IMR-90 (cell line): ENCODE data around the gene TAF1. TPM values are rescaled to one million over a fixed set of nuclear protein-coding genes. Genes with fewer than 3 reads are reported as not detected.

Source experiments
- ATAC-seq: fragments of 200-7000 bp; cut with Tn5 transposase; 2 replicates; pipeline ENCODE4 v1.9.1; 2020; ENCODE audit warnings: low read depth, mild to moderate bottlenecking, moderate library complexity
- BruUV-seq: library from RNA; stranded (reverse); fragments of 400-500 nt; replicated peaks from 2 replicates; lab custom pipeline; 2021; lab: Mats Ljungman, UMichigan
- CTCF ChIA-PET: fragments of 300-600 bp; formaldehyde crosslinking; extraction: SDS; loops from one replicate; lab custom pipeline; 2021; ENCODE audit warnings: antibody characterized with exemption; lab: Yijun Ruan, JAX
- POLR2A ChIA-PET: fragments of 300-600 bp; sonication (Branson Sonifier 250); formaldehyde crosslinking; loops from one replicate; lab custom pipeline; 2022; ENCODE audit warnings: antibody characterized with exemption; ENCODE audit not compliant: unreplicated experiment; lab: Charles Lee
- DNase-seq: peaks from one replicate; pipeline ENCODE4 v3.0.0; 2013
- H2AFZ ChIP-seq: replicated peaks from 2 replicates; pipeline ENCODE3; 2013; ENCODE audit warnings: low read length, mild to moderate bottlenecking; ENCODE audit not compliant: poor library complexity
- H2AK5ac ChIP-seq: 2 replicates; pipeline ENCODE4 v1.6.1; 2013; ENCODE audit warnings: low read depth, low read length, inconsistent platforms
- H2AK9ac ChIP-seq: replicated peaks from 2 replicates; pipeline ENCODE3; 2013; ENCODE audit warnings: mild to moderate bottlenecking, low read depth, low read length, moderate library complexity; ENCODE audit not compliant: poor library complexity
- H2BK120ac ChIP-seq: 2 replicates; pipeline ENCODE4 v1.6.1; 2013; ENCODE audit warnings: low read depth, low read length, inconsistent platforms
- H2BK15ac ChIP-seq: 3 replicates; pipeline ENCODE4 v1.6.1; 2013; ENCODE audit warnings: low read depth, low read length, inconsistent platforms
- H2BK20ac ChIP-seq: 2 replicates; pipeline ENCODE4 v1.6.1; 2013; ENCODE audit warnings: low read depth, mild to moderate bottlenecking, inconsistent platforms, low read length, moderate library complexity
- H2BK5ac ChIP-seq: 2 replicates; pipeline ENCODE4 v1.6.1; 2013; ENCODE audit warnings: mild to moderate bottlenecking, low read depth, low read length, inconsistent platforms; ENCODE audit not compliant: poor library complexity, severe bottlenecking
- H3K14ac ChIP-seq: replicated peaks from 2 replicates; pipeline ENCODE4 v1.6.1; 2013; ENCODE audit warnings: low read depth, low read length, inconsistent platforms
- H3K18ac ChIP-seq: 2 replicates; pipeline ENCODE4 v1.6.1; 2013; ENCODE audit warnings: low read depth, low read length, control low read depth
- H3K23ac ChIP-seq: 2 replicates; pipeline ENCODE4 v1.6.1; 2013; ENCODE audit warnings: low read depth, low read length, inconsistent platforms
- H3K27ac ChIP-seq: 2 replicates; pipeline ENCODE4 v1.5.1; 2013; ENCODE audit warnings: mild to moderate bottlenecking, control low read depth, low read length; ENCODE audit not compliant: insufficient read depth
- H3K27me3 ChIP-seq: 2 replicates; pipeline ENCODE4 v1.6.1; 2013; ENCODE audit warnings: low read length; ENCODE audit not compliant: control insufficient read depth, insufficient read depth
- H3K36me3 ChIP-seq: 2 replicates; pipeline ENCODE4 v1.6.1; 2013; ENCODE audit warnings: low read length, mixed read lengths; ENCODE audit not compliant: control insufficient read depth, insufficient read depth
- H3K4ac ChIP-seq: 2 replicates; pipeline ENCODE4 v1.6.1; 2013; ENCODE audit warnings: low read depth, low read length, inconsistent platforms
- H3K4me1 ChIP-seq: 2 replicates; pipeline ENCODE4 v1.6.1; 2013; ENCODE audit warnings: low read length, mixed read lengths; ENCODE audit not compliant: control insufficient read depth, insufficient read depth
- H3K4me2 ChIP-seq: 2 replicates; pipeline ENCODE4 v1.6.1; 2013; ENCODE audit warnings: low read depth, mild to moderate bottlenecking, control low read depth, low read length, moderate library complexity
- H3K4me3 ChIP-seq: 2 replicates; pipeline ENCODE4 v1.5.1; 2013; ENCODE audit warnings: low read depth, mild to moderate bottlenecking, control low read depth, low read length, moderate library complexity; ENCODE audit not compliant: insufficient read depth
- H3K56ac ChIP-seq: 2 replicates; pipeline ENCODE4 v1.6.1; 2013; ENCODE audit warnings: low read length, inconsistent platforms; ENCODE audit not compliant: insufficient read depth; ENCODE audit errors: extremely low read depth
- H3K79me1 ChIP-seq, 2 experiments: 2 replicates each; pipeline ENCODE4 v1.6.1; 2013; ENCODE audit warnings: low read length in 2 of 2, inconsistent platforms in 1 of 2, low read depth in 1 of 2
- H3K9ac ChIP-seq: 2 replicates; pipeline ENCODE4 v1.6.1; 2013; ENCODE audit warnings: low read depth, low read length, control low read depth
- H3K9me1 ChIP-seq: 2 replicates; pipeline ENCODE4 v1.6.1; 2013; ENCODE audit warnings: low read length, inconsistent platforms; ENCODE audit not compliant: insufficient read depth
- H3K9me3 ChIP-seq: 2 replicates; pipeline ENCODE4 v1.6.1; 2013; ENCODE audit warnings: low read length; ENCODE audit not compliant: control insufficient read depth, insufficient read depth
- H4K20me1 ChIP-seq: 2 replicates; pipeline ENCODE4 v1.6.1; 2013; ENCODE audit warnings: low read length, inconsistent platforms; ENCODE audit not compliant: insufficient read depth
- H4K5ac ChIP-seq: 2 replicates; pipeline ENCODE4 v1.6.1; 2013; ENCODE audit warnings: mild to moderate bottlenecking, low read depth, low read length, control low read depth
- H4K8ac ChIP-seq, 2 experiments: 2 replicates each; pipeline ENCODE4 v1.6.1; 2013; ENCODE audit warnings: low read depth in 2 of 2, low read length in 2 of 2, control low read depth in 1 of 2, inconsistent platforms in 1 of 2
- H4K91ac ChIP-seq: 2 replicates; pipeline ENCODE4 v1.6.1; 2013; ENCODE audit warnings: low read depth, low read length, inconsistent platforms; ENCODE audit not compliant: insufficient read depth
- BHLHE40 ChIP-seq: fragments of 150-350 bp; IDR thresholded peaks from 2 replicates; pipeline ENCODE4 v1.6.1; 2016; ENCODE audit warnings: mild to moderate bottlenecking, low read depth, low read length
- FOS ChIP-seq: fragments of 150-350 bp; IDR thresholded peaks from 2 replicates; pipeline ENCODE4 v1.6.1; 2016; ENCODE audit warnings: low read depth, low read length
- MAFK ChIP-seq: IDR thresholded peaks from 2 replicates; pipeline ENCODE4 v1.6.1; 2012; ENCODE audit warnings: low read depth, low read length, improper control_type of control experiment
- MAZ ChIP-seq: IDR thresholded peaks from 2 replicates; pipeline ENCODE4 v1.6.1; 2012; ENCODE audit warnings: low read depth, mild to moderate bottlenecking, low read length, improper control_type of control experiment, moderate library complexity, borderline replicate concordance
- MXI1 ChIP-seq: IDR thresholded peaks from 2 replicates; pipeline ENCODE4 v1.6.1; 2012; ENCODE audit warnings: low read depth, mild to moderate bottlenecking, low read length, moderate library complexity, borderline replicate concordance
- RAD21 ChIP-seq: IDR thresholded peaks from 2 replicates; pipeline ENCODE4 v1.6.1; 2012; ENCODE audit warnings: low read length, improper control_type of control experiment
- RCOR1 ChIP-seq: IDR thresholded peaks from 2 replicates; pipeline ENCODE4 v1.6.1; 2012; ENCODE audit warnings: mild to moderate bottlenecking, low read length, improper control_type of control experiment; ENCODE audit not compliant: insufficient replicate concordance
- SMC3 ChIP-seq: fragments of 150-350 bp; IDR thresholded peaks from 2 replicates; pipeline ENCODE4 v1.6.1; 2016; ENCODE audit warnings: low read depth, mild to moderate bottlenecking, antibody characterized with exemption, low read length, moderate library complexity
- WGBS, 2 experiments: methylation state at CpG; one replicate each; pipeline versions ENCODE4 v1.1.5 to v1.1.7; 2013; ENCODE audit warnings: missing lambda C conversion rate in 2 of 2; ENCODE audit not compliant: insufficient read length in 1 of 2; ENCODE audit errors: extremely low coverage in 2 of 2; 5-methylcytosine and 5-hydroxymethylcytosine counted together
- dilution Hi-C: fragments of 300-500 bp; cut with HindIII; formaldehyde crosslinking; loops from one replicate; pipeline ENCODE4 v1.14.3; 2018; ENCODE audit warnings: low sequenced_read_pairs; ENCODE audit not compliant: unreplicated experiment
- in situ Hi-C: fragments of 300-500 bp; cut with MboI; formaldehyde crosslinking; loops from 3 replicates; pipeline ENCODE4 v1.14.3; 2019; ENCODE audit warnings: low sequenced_read_pairs, inconsistent platforms, mixed read lengths
- intact Hi-C: fragments of 100-400 bp; cut with micrococcal nuclease; formaldehyde crosslinking; loops from 2 replicates; pipeline ENCODE4 v1.10.0; 2022
- polyA plus RNA-seq, 3 experiments: library from polyadenylated mRNA; depleted of rRNA; stranded (reverse); fragments of >200 nt; gene quantifications; 2 replicates each; pipeline ENCODE4 v1.2.3, GENCODE V29; 2012; ENCODE audit warnings: low replicate concordance in 1 of 3
- total RNA-seq: library from RNA; depleted of rRNA; stranded (reverse); fragments of >200 nt; gene quantifications from 2 replicates; pipeline ENCODE4 v1.2.3, GENCODE V29; 2012
- TF ChIP-seq, protein P1 (sequence below): fragments of 150-350 bp; IDR thresholded peaks from 2 replicates; pipeline ENCODE4 v1.6.1; 2017; ENCODE audit warnings: mild to moderate bottlenecking, antibody characterized with exemption, low read length, low read depth
- TF ChIP-seq, protein P2 (sequence below): fragments of 150-350 bp; IDR thresholded peaks from 2 replicates; pipeline ENCODE4 v1.6.1; 2016; ENCODE audit warnings: low read depth, mild to moderate bottlenecking, low read length, moderate library complexity, borderline replicate concordance

TAF1 gene
- total and polyA plus RNA-seq, 2 of the 4 experiments (the other 2 are of a cell fraction) = 15.7 to 25.5 TPM

DNA sequence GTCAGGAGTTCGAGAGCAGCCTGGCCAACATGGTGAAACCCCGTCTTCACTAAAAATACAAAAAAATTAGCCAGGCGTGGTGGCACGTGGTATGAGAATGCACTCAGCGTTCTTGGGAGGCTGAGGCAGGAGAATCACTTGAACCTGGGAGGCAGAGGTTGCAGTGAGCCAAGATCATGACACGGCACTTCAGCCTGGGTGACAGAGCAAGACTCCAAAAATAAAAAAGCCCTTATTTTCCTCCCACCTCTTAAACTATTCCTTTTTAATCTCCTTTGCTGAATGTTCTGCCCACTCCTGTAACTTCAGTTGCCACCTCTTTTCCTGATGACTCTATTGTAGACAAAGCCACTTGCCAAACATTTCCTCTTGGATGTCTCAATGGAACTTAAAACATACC is 72.6 kb downstream of the TAF1 start:
- no peak overlapping the region for H3K9ac ChIP-seq
- no peaks in the 10 kb centered on the region for H3K4me1 ChIP-seq
- BruUV-seq = no TSS peak
- no peaks in the 10 kb centered on the region for H4K20me1 ChIP-seq
- no peak overlapping the region for H2AFZ ChIP-seq
- intact Hi-C loops = no loop called here
- ATAC-seq (no peak), DNase-seq (no peak)
- H2AK9ac ChIP-seq = no peak overlapping the region
- dilution Hi-C loops = no loop called here
- H4K8ac ChIP-seq = no peak overlapping the region
- H3K4ac ChIP-seq = no peak overlapping the region
- H3K36me3 ChIP-seq = peaks cover 4% of the 10 kb centered on the region
- ChIA-PET POLR2A (no interaction called here), CTCF (interaction anchor here (1.0 kb wide), 1 partner anchor 9 kb away, joined by 3 read pairs; no protein-coding TSS in a partner anchor)
- H3K14ac ChIP-seq = no peak overlapping the region
- no peak overlapping the region for H3K27ac ChIP-seq
- H2AK5ac ChIP-seq = no peak overlapping the region
- WGBS, 2 experiments = 70% methylated on average over 5 of the region's 6 CpGs; no CpG with 5 or more reads in 1 of the 2 experiments
- no peak overlapping the region for H3K18ac ChIP-seq
- H2BK20ac ChIP-seq = no peak overlapping the region
- no peaks in the 10 kb centered on the region for H3K79me1 ChIP-seq
- H3K9me1 ChIP-seq = no peaks in the 10 kb centered on the region
- H3K56ac ChIP-seq = no peak overlapping the region
- H3K23ac ChIP-seq = no peak overlapping the region
- H4K5ac ChIP-seq = no peak overlapping the region
- no peak overlapping the region for H4K91ac ChIP-seq
- in situ Hi-C loops = no loop called here
- no peaks in the 10 kb centered on the region for H3K27me3 ChIP-seq
- no peak overlapping the region for H2BK15ac ChIP-seq
- no peak overlapping the region for H2BK5ac ChIP-seq
- no peak overlapping the region for H3K4me3 ChIP-seq
- no peaks in the 10 kb centered on the region for H3K9me3 ChIP-seq
- TF ChIP-seq FOS (no peak), BHLHE40 (no peak), MAFK (no peak), RCOR1 (no peak), MXI1 (no peak), RAD21 (no peak), MAZ (no peak), SMC3 (no peak)
- TF ChIP-seq, protein P1, sequence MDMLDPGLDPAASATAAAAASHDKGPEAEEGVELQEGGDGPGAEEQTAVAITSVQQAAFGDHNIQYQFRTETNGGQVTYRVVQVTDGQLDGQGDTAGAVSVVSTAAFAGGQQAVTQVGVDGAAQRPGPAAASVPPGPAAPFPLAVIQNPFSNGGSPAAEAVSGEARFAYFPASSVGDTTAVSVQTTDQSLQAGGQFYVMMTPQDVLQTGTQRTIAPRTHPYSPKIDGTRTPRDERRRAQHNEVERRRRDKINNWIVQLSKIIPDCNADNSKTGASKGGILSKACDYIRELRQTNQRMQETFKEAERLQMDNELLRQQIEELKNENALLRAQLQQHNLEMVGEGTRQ = no peak
- TF ChIP-seq, protein P2, sequence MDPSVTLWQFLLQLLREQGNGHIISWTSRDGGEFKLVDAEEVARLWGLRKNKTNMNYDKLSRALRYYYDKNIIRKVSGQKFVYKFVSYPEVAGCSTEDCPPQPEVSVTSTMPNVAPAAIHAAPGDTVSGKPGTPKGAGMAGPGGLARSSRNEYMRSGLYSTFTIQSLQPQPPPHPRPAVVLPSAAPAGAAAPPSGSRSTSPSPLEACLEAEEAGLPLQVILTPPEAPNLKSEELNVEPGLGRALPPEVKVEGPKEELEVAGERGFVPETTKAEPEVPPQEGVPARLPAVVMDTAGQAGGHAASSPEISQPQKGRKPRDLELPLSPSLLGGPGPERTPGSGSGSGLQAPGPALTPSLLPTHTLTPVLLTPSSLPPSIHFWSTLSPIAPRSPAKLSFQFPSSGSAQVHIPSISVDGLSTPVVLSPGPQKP = no peak
- H3K4me2 ChIP-seq = no peak overlapping the region
- no peak overlapping the region for H2BK120ac ChIP-seq
